ENCODE measurements around the gene RFX7.

RFX7 gene

DNA sequence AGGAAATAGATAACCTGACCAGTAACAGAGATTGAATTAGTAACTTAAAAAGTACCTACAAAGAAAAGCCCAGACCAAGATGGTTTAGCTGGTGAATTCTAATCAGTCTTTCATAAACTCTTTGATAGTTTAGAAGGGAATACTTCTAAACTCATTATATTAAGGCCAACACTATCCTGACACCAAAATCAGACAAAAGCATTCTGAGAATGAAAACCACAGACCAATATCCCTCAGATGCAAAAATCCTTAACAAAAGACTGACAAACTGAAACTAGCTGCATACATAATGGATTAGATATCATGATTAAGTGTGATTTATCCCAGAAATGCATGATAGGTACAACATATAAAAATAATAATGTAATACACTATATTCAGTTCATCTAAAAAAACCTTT, 115.6 kb downstream of the RFX7 start:
- Histone ChIP-seq H3K79me2 (ENCODE audit: insufficient read depth, low read length) (0 out of 2 replicates have a peak, but pooled peaks cover 6% of the 10 kb centered on the region), H3K27me3 (ENCODE audit: low read length) (no peaks in the 10 kb centered on the region), H3K36me3 (ENCODE audit: low read length) (peaks cover 59% of the 10 kb centered on the region), H3K9me2 (replicated peaks; ENCODE audit: insufficient read depth, low read length) (no peaks in the 10 kb centered on the region), H3K9ac (ENCODE audit: low read length) (no peak overlapping the region), H3K4me2 (ENCODE audit: low read depth, low read length, poor library complexity, severe bottlenecking) (no peak overlapping the region), H3K27ac (ENCODE audit: low read depth, low read length) (no peak overlapping the region), H3K9me3 (ENCODE audit: insufficient read depth, low read length) (peaks cover 9% of the 10 kb centered on the region; the same call in 1 of the 2 replicates), H4K20me1 (ENCODE audit: low read depth, low read length) (no peaks in the 10 kb centered on the region), H3K4me3 (ENCODE audit: insufficient read depth, low read length, poor library complexity, severe bottlenecking) (no peak overlapping the region), H3F3A (ENCODE audit: insufficient read depth) (peaks cover 15% of the 10 kb centered on the region), H2AFZ (ENCODE audit: low read depth, low read length, severe bottlenecking) (no peak overlapping the region)
- TF ChIP-seq, protein P1, sequence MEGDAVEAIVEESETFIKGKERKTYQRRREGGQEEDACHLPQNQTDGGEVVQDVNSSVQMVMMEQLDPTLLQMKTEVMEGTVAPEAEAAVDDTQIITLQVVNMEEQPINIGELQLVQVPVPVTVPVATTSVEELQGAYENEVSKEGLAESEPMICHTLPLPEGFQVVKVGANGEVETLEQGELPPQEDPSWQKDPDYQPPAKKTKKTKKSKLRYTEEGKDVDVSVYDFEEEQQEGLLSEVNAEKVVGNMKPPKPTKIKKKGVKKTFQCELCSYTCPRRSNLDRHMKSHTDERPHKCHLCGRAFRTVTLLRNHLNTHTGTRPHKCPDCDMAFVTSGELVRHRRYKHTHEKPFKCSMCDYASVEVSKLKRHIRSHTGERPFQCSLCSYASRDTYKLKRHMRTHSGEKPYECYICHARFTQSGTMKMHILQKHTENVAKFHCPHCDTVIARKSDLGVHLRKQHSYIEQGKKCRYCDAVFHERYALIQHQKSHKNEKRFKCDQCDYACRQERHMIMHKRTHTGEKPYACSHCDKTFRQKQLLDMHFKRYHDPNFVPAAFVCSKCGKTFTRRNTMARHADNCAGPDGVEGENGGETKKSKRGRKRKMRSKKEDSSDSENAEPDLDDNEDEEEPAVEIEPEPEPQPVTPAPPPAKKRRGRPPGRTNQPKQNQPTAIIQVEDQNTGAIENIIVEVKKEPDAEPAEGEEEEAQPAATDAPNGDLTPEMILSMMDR (IDR thresholded peaks at IDR 0.05; ENCODE audit: insufficient read depth, low read length, poor library complexity, severe bottlenecking) = no peak

DNA sequence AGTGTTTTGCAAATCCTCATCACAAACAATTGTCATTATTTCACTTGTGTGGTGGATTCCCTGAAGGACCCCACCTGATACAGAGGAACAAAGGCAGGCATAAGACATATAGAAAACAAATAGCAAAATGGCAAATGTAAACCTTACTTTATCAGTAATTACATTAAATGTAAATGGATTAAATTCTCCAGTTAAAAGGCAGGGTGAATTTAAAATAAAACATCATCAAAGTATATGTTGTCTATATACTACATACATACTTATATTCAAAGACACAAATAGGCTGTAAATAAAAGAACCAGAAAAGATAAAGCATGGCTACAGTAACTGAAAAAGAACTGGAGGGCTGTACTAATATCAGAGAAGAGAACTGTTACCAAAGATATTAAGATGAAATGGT, 117.3 kb downstream of the RFX7 start:
- H3K79me2 ChIP-seq (ENCODE audit: insufficient read depth, low read length) = 0 out of 2 replicates have a peak, but pooled peaks cover 6% of the 10 kb centered on the region
- H3K9me2 ChIP-seq (replicated peaks; ENCODE audit: insufficient read depth, low read length) = no peaks in the 10 kb centered on the region
- no peak overlapping the region for H3K27ac ChIP-seq (ENCODE audit: low read depth, low read length)
- H3F3A ChIP-seq (ENCODE audit: insufficient read depth) = peaks cover 1% of the 10 kb centered on the region; the same call in 1 of the 2 replicates
- TF ChIP-seq, protein P1 (IDR thresholded peaks at IDR 0.05; ENCODE audit: insufficient read depth, low read length, poor library complexity, severe bottlenecking) = no peak
- no peak for TF ChIP-seq EZH2phosphoT487 (conservative IDR thresholded peaks at IDR 0.05; ENCODE audit: low read length)
- no peaks in the 10 kb centered on the region for H3K27me3 ChIP-seq (ENCODE audit: low read length)
- no peak overlapping the region for H2AFZ ChIP-seq (ENCODE audit: low read depth, low read length, severe bottlenecking)
- peaks cover 46% of the 10 kb centered on the region for H3K36me3 ChIP-seq (ENCODE audit: low read length)
- H3K4me3 ChIP-seq (ENCODE audit: insufficient read depth, low read length, poor library complexity, severe bottlenecking) = no peak overlapping the region
- no peaks in the 10 kb centered on the region for H4K20me1 ChIP-seq (ENCODE audit: low read depth, low read length)
- H3K9ac ChIP-seq (ENCODE audit: low read length) = no peak overlapping the region
- H3K9me3 ChIP-seq (ENCODE audit: insufficient read depth, low read length) = peaks cover 14% of the 10 kb centered on the region; the same call in 1 of the 2 replicates
- no peak overlapping the region for H3K4me2 ChIP-seq (ENCODE audit: low read depth, low read length, poor library complexity, severe bottlenecking)

DNA sequence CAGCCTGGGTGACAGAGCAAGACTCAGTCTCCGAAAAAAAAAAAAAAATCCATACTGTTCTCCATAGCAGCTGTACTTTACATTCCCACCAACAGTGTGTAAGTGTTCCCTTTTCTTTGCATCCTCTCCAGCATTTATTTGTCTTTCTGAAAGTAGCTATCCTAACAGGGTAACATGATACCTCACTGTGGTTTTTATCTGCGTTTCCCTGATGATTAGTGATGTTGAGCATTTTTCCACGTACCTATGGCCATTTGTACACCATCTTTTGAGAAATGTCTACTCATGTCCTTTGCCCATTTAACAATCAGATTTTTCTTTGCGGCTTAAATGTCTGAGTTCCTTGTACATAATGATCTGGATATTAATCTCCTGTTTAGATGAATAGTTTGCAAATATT, 119.3 kb downstream of the RFX7 start:
- no peak overlapping the region for H3K4me2 ChIP-seq (ENCODE audit: low read depth, low read length, poor library complexity, severe bottlenecking)
- no peak overlapping the region for H3K9ac ChIP-seq (ENCODE audit: low read length)
- no peak overlapping the region for H2AFZ ChIP-seq (ENCODE audit: low read depth, low read length, severe bottlenecking)
- H3K9me2 ChIP-seq (replicated peaks; ENCODE audit: insufficient read depth, low read length) = no peaks in the 10 kb centered on the region
- H4K20me1 ChIP-seq (ENCODE audit: low read depth, low read length) = no peaks in the 10 kb centered on the region
- H3K9me3 ChIP-seq (ENCODE audit: insufficient read depth, low read length) = peaks cover 20% of the 10 kb centered on the region; the same call in 1 of the 2 replicates
- H3K27me3 ChIP-seq (ENCODE audit: low read length) = no peaks in the 10 kb centered on the region
- H3K27ac ChIP-seq (ENCODE audit: low read depth, low read length) = no peak overlapping the region
- H3K79me2 ChIP-seq (ENCODE audit: insufficient read depth, low read length) = 0 out of 2 replicates have a peak, but pooled peaks cover 6% of the 10 kb centered on the region
- no peak for TF ChIP-seq EZH2phosphoT487 (conservative IDR thresholded peaks at IDR 0.05; ENCODE audit: low read length)
- TF ChIP-seq, protein P1 (IDR thresholded peaks at IDR 0.05; ENCODE audit: insufficient read depth, low read length, poor library complexity, severe bottlenecking) = no peak
- H3K36me3 ChIP-seq (ENCODE audit: low read length) = peaks cover 37% of the 10 kb centered on the region
- no peak overlapping the region for H3K4me3 ChIP-seq (ENCODE audit: insufficient read depth, low read length, poor library complexity, severe bottlenecking)
- H3F3A ChIP-seq (ENCODE audit: insufficient read depth) = no peaks in the 10 kb centered on the region

Measured in SU-DHL-6 (cell line).